Measurements from ENCODE around the gene PLCL1. TPM values are rescaled to one million over a fixed set of nuclear protein-coding genes. Genes with fewer than 3 reads are reported as not detected.

Gene PLCL1
- total RNA-seq, 3 donors from 2014 or later = 1.6 to 10.6 (median 2.0) TPM

GRCh38 chr2:197997083-197997541, 192.7 kb downstream of the PLCL1 start:
- Histone ChIP-seq H3K4me1 (ENCODE audit: low read depth) (no peaks in the 10 kb centered on the region), H3K36me3 (ENCODE audit: low read depth) (no peaks in the 10 kb centered on the region), H3K4me3 (no peak overlapping the region), H3K9me3 (no peaks in the 10 kb centered on the region)
- no peak for TF ChIP-seq CTCF (IDR thresholded peaks at IDR 0.05)
- no peak for ATAC-seq
- no peak for DNase-seq
- intact Hi-C loops (cut with DNase I, micrococcal nuclease) = no loop called here

GRCh38 chr2:197998702-197999101, 194.3 kb downstream of the PLCL1 start:
- intact Hi-C loops (cut with DNase I, micrococcal nuclease) = no loop called here
- DNase-seq (no peak), ATAC-seq (no peak)
- Histone ChIP-seq H3K36me3 (ENCODE audit: low read depth) (no peaks in the 10 kb centered on the region), H3K4me1 (ENCODE audit: low read depth) (no peaks in the 10 kb centered on the region), H3K4me3 (no peak overlapping the region), H3K9me3 (no peaks in the 10 kb centered on the region)
- no peak for TF ChIP-seq CTCF (IDR thresholded peaks at IDR 0.05)

- no peak for DNase-seq
- Histone ChIP-seq H3K4me3 (no peak overlapping the region), H3K4me1 (ENCODE audit: low read depth) (no peaks in the 10 kb centered on the region), H3K36me3 (ENCODE audit: low read depth) (no peaks in the 10 kb centered on the region), H3K9me3 (no peaks in the 10 kb centered on the region)
- no peak for TF ChIP-seq CTCF (IDR thresholded peaks at IDR 0.05)
- ATAC-seq = no peak
- intact Hi-C loops (cut with DNase I, micrococcal nuclease) = no loop called here
Measured at GRCh38 chr2:198000417-198000816, 196.0 kb downstream of the PLCL1 start.

- H3K36me3 ChIP-seq (ENCODE audit: low read depth) = no peaks in the 10 kb centered on the region
- H3K9me3 ChIP-seq = no peaks in the 10 kb centered on the region
- DNase-seq (no peak), ATAC-seq (no peak)
- TF ChIP-seq CTCF (IDR thresholded peaks at IDR 0.05) = no peak
- intact Hi-C loops (cut with DNase I, micrococcal nuclease) = no loop called here
- no peak overlapping the region for H3K4me3 ChIP-seq
- H3K4me1 ChIP-seq (ENCODE audit: low read depth) = no peaks in the 10 kb centered on the region
Measured at GRCh38 chr2:198004173-198004572, 199.8 kb downstream of the PLCL1 start.

GRCh38 chr2:198004921-198005829, 200.8 kb downstream of the PLCL1 start:
- TF ChIP-seq CTCF (IDR thresholded peaks at IDR 0.05) = no peak
- no peaks in the 10 kb centered on the region for H3K4me1 ChIP-seq (ENCODE audit: low read depth)
- DNase-seq (peak; percentile 19 to 40 (median 24)), ATAC-seq (peak; percentile 65)
- H3K4me3 ChIP-seq = no peak overlapping the region
- no peaks in the 10 kb centered on the region for H3K9me3 ChIP-seq
- H3K36me3 ChIP-seq (ENCODE audit: low read depth) = no peaks in the 10 kb centered on the region
- intact Hi-C loops (cut with DNase I, micrococcal nuclease) = no loop called here

Data from mucosa of descending colon (tissue), 3 donors.